HL-60/S4 treated with phorbol 12-myristate 13-acetate at 8.2 ng/mL for 4 days and 3 days (cell line): ENCODE results near the gene GOLGA7B.

Experiments used
- in situ Hi-C: fragments of 300-500 bp; cut with MboI; formaldehyde crosslinking; loops from 2 replicates; pipeline ENCODE4 v1.15.0; 2022; ENCODE audit warnings: low sequenced_read_pairs

The GOLGA7B gene

GRCh38 chr10:97914837-97915211, 65.2 kb downstream of the GOLGA7B start:
- in situ Hi-C loops: loop anchor here (25.0 kb wide), 1 partner anchor 122 kb away; the partner anchor contains the start of gene CRTAC1

- in situ Hi-C loops: loop anchor here (25.0 kb wide), 1 partner anchor 122 kb away; the partner anchor contains the start of gene CRTAC1
Observed at GRCh38 chr10:97915346-97916131, 65.9 kb downstream of the GOLGA7B start.

DNA sequence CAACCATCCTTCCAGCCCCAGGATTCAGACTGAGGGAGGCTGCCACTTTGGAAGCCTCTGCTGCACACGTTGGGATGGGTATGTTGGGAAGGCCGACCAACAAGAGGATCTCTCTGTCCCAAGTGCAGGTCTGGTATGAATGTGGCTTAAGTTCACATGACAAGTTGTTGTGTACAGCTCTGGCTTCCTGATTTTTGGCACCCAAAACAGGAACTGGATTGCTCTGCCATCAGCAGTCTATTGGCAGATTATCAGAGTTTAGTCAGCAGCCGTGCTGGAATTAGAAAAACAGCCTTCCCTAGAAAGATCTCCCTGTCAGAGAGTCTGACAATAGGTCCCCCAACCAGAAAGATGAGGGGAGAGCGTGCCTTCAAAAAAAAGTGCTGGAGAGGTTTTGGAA, 66.9 kb downstream of the GOLGA7B start:
- in situ Hi-C loops: loop anchor here (25.0 kb wide), 1 partner anchor 121 kb away; the partner anchor contains the start of gene CRTAC1

GRCh38 chr10:97919012-97919411, 69.4 kb downstream of the GOLGA7B start:
- in situ Hi-C loops: loop anchor here (25.0 kb wide), 1 partner anchor 118 kb away; the partner anchor contains the start of gene CRTAC1

DNA sequence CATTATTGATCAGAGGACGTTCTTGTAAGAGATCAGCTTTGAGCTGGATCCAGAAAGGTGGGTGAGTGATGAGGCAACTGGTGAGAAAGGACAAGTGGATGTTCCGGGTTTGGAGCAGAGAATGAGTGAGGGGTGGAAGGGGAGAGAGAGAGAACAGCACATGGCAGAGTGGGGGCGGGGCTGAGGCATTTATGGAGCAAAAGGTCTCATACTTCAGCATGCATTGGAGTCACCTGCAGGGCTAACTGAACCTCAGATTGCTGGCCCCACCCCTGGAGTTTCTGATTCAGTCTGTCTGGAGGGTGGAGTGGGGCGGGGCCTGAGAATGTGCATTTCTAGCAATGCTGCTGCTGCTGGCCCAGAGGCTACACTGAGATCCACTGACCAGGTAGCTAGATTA, 71.2 kb downstream of the GOLGA7B start:
- in situ Hi-C loops: loop anchor here (25.0 kb wide), 1 partner anchor 116 kb away; the partner anchor contains the start of gene CRTAC1
